ENCODE results near the gene MFSD2A.
"Not testable (repeated sequence)": the region's sequence is repeated elsewhere in the genome, so short reads cannot be mapped to it uniquely, and the experiment has no call there.

- not testable (repeated sequence) for TF ChIP-seq CTCF (IDR thresholded peaks at IDR 0.05); POLR2AphosphoS5 (IDR thresholded peaks at IDR 0.05); POLR2A (IDR thresholded peaks at IDR 0.05; ENCODE audit: low read depth); EP300 (IDR thresholded peaks at IDR 0.05)
Measured at GRCh38 chr1:39913136-39913535, 41.8 kb upstream of the MFSD2A start.

All from esophagus muscularis mucosa (tissue), 4 donors.